SK-N-DZ (cell line): ENCODE measurements around the gene ZDHHC5. TPM values are rescaled to one million over a fixed set of nuclear protein-coding genes. Genes with fewer than 3 reads are reported as not detected.

Experiments used
- DNase-seq: peaks from one replicate; pipeline ENCODE4 v3.0.0-alpha.2; 2015; ENCODE audit warnings: low spot score
- polyA plus RNA-seq, 2 experiments: library from polyadenylated mRNA; depleted of rRNA; stranded (reverse); fragments of >200 nt; gene quantifications; 2 replicates each; pipeline ENCODE4 v1.2.3, GENCODE V29; 2014

ZDHHC5 gene, protein sequence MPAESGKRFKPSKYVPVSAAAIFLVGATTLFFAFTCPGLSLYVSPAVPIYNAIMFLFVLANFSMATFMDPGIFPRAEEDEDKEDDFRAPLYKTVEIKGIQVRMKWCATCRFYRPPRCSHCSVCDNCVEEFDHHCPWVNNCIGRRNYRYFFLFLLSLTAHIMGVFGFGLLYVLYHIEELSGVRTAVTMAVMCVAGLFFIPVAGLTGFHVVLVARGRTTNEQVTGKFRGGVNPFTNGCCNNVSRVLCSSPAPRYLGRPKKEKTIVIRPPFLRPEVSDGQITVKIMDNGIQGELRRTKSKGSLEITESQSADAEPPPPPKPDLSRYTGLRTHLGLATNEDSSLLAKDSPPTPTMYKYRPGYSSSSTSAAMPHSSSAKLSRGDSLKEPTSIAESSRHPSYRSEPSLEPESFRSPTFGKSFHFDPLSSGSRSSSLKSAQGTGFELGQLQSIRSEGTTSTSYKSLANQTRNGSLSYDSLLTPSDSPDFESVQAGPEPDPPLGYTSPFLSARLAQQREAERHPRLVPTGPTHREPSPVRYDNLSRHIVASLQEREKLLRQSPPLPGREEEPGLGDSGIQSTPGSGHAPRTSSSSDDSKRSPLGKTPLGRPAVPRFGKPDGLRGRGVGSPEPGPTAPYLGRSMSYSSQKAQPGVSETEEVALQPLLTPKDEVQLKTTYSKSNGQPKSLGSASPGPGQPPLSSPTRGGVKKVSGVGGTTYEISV
- polyA plus RNA-seq (2014; cell fraction: cytosol; rRNA removed), result 16.8 and 18.5 TPM in 2 replicates
- 19.4 and 21.1 TPM in 2 replicates for polyA plus RNA-seq (2014; cell fraction: nucleus; rRNA removed)

DNA sequence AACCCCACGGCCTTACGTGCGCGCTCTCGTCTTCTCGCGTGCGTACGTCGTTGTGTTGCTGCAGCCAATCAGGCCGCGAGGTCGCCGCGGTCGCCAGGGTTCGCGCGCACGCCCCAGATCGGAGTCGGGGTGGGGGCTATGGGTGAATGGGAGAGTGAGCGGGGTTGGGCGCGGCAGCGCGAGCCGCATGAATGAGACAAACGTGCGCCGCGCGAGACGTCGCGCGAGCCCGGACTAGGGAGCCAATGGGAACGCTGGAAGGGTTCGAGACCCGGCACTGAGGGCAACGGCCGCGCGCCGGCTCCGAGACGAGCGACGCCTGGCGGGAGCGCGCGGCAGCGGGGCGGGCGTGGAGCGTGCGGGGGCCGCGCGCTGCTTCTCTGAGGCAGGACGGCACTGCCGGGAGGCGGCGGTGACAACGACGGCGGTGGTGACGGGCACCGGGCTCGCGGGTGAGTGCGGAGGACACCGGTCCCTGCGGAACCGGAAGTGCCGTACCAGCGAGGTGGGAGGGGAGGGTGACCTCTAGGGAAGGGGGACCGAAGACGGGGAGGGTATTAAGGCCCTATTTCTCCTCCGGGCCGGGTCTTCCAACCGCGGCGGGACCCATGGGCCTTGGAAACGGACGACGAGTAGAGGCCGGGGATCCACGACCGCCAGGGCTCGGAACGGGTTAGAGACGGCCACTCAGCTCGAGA, at the start of gene ZDHHC5:
ZDHHC5 (plus strand) TSS at position 379 of the 698 bp plus-strand sequence. CDS start 4,977 bp downstream, outside the sequence.
- DNase-seq, result peak; percentile 100

DNA sequence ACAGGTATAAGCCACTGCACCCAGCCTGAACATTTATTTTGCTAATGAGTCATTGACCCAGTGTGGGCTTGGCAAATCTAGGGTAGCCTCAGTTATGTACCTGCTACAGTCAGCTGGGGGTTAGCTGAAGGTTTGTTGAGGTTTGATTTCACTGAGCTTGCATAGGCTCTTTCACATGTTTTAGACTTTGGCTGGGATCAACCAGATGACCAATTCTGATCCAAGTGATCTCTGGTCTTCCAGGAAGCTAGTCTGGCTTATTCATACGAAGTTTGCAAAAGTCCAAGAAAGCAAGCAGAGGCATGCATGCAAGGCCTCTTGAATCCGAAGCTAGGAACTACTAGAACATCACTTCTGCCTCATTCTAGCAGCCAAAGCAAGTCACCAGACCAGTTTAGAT, 49.5 kb upstream of the ZDHHC5 start:
- DNase-seq, result no peak

DNA sequence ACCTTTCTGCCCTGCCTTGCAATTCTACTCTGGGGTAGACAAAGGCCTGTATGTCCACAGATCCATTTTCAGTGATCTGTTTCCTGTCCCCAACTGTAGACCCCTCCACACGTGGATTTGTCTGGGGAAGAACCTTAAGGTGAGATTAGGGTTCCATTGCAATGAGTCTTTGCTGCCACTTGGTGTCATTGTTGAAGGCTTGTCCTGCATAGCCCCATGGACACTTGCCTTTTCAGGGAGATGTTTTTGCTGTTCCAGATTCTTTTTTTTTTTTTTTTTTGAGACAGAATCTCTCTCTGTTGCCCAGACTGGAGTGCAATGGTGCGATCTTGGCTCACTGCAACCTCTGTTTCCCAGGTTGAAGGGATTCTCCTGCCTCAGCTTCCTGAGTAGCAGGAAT, 48.6 kb upstream of the ZDHHC5 start:
- DNase-seq, result no peak

DNA sequence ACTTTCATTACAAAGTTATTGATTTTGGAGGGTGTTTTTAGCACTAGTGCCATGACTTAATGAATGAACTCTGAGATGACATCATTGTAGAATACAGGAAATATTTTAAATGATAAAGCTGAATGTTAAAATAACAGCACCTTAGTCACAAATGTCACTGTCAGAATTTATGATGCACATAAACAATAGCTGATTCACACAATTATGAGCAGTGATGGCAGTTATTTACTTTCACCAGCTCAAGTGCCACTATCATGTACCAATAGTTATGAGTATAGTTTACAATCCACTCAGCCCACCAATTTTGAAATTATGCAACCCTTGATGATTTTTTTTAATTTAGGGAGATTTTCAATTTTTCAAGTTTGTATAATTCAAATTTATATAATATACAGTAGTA, 47.4 kb upstream of the ZDHHC5 start:
- no peak for DNase-seq

DNA sequence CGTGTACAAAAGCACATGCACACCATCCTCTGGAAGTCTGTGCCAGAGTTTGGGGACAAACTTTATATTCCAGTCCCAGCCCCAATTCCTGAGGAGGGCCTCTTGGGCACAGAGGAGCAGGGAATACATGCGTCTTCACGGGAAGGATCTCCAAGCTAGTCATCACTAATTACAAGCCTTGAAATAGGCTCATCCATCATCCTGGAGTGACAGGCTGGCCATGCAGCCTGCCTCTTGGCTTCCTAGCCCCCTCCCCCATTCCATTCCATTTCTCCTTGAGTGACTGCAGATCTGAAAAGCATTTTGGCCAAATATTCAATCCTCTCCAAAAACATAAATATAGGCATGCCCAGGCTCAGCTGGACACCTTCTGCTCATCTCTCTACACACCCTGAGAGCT, 45.7 kb upstream of the ZDHHC5 start:
- DNase-seq, result peak; percentile 34

DNA sequence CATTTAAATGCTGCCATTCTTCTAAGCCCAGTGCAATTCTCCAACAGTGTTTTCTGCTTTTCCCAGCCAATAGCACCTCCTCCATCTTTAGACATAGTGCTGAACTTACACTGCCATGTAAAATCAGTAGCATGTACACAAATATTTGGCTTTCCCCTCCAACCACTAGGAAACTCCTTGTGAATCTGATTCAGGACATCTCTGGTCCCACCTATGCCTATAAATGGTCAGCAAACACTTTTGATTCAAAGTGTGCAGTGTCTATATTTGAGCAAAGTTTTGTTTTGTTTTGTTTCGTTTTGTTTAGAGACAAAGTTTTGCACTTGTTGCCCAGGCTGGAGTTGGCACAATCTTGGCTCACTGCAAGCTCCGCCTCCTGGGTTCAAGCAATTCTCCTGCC, 43.0 kb upstream of the ZDHHC5 start:
- no peak for DNase-seq

DNA sequence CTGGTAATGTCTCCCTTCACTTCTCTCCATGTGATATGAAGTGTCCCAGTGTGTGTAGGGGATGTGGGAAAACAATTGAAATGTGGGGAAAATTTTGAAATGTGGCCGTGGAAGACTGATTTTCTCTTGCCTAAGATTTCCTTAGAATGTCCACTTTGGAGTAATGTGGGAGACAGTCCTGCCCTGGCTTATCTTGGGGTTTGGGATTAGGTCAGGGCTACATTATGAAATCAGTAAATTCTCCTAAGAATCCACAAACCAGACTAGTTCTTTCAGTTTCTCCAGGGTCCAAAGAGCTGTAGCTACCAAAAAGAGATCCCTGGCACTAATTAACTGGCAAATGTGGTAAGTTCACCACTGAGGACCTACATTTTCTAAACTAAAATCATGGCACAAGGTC, 41.0 kb upstream of the ZDHHC5 start:
- no peak for DNase-seq

DNA sequence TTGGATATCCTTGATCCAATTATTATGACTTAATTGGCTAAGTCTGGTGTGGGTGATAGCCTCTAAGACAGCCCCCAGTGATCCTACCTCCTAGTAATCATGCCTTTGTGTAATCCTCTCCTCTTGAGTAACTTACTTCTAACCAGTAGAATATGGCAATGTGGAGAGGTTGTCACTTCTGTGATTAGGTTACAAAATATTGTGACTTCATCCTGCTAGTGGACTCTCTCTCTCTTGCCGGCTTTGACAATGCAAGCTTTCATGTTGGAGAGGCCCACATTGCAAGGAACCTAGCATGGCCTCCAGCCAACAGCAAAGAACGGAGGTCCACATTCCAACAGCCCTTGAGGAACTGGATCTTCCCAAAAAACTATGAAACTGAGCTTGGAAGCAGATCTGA, 37.7 kb upstream of the ZDHHC5 start:
- DNase-seq, result no peak

DNA sequence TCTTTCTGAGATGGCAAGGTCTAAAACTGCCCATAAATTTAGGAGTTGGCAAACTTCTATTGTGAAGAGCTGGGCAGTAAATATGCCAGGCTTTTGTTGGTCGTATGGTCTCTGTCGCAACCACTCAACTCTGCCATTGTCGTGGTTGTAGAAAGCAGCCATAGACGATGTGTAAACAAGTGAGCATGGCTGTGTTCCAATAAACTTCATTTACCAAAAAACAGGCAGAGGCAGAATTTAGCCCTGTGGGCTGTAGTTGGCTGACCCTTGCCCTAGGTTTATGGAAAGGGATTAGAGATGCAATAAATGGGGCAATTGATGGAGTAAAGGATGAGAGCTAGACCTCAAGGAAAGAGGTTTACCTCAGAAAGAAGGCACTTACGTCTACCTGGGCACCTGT, 35.8 kb upstream of the ZDHHC5 start:
- DNase-seq, result no peak

DNA sequence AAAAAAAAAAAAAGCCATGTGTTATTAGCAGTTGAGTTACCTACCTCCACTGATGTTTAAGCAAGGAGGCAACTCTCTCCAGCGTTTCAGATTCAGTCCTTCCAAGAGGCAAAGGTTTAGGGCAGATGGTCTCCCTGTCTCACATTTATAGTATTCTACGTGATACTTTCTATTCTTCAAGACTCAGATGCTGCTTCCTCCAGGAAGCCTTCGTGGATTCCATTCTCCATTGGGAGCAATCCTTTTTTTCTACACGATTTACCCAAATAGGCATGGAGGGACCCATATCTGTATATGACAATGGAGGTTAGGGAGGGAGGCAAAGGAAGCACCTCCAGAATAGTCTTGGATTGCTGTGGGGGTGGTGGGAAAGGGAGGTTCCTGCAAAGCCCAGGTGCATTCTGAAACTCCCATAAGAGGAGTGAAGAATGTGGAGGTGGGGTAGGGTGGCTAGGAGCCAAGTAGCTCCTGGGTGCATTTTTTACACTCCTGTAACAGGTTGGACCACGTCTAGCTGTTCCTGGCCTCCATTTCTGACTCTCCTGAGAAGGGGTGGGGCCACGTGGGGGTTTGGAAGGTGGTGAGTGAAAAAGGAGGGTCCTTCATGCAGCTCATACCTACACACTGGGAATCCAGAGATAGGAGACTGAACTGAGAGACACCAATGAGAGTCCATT, 34.4 kb upstream of the ZDHHC5 start:
- no peak for DNase-seq

DNA sequence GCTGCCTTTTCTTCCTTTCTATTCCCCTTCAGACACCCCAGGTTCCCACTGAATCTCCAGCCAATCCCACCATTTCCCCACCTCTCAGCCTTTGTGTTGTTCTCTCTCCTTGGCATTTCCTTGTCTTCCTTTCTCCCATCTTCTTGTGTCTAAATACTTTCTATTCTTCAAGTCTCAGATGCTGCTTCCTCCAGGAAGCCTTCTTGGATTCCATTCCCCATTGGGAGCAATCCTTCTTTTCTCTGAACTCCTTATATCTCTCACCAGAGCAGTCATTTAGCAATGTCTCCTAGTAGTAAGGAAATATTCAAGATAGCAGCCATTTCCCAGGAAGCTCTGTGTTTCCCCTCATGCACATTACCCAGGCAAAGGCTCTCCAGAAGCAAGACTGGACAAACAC, 33.6 kb upstream of the ZDHHC5 start:
- DNase-seq, result no peak

DNA sequence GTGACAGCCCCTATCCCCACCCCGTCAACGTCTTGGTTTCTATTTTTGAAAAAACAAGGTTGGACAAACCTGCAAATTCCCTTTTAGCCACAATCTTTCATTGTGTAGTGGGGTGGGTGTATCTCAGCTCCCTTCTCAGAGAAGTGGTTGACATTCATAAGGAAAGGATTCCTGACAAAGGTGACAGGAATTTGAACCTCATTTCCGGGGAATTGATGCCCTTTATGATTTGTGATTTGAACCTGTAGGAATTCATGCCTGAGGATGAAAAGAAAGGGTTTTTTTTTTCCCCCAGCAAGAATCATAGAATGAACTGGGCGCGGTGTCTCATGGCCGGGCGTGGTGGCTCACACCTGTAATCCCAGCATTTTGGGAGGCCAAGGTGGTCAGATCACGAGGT, 32.7 kb upstream of the ZDHHC5 start:
- DNase-seq, result no peak

DNA sequence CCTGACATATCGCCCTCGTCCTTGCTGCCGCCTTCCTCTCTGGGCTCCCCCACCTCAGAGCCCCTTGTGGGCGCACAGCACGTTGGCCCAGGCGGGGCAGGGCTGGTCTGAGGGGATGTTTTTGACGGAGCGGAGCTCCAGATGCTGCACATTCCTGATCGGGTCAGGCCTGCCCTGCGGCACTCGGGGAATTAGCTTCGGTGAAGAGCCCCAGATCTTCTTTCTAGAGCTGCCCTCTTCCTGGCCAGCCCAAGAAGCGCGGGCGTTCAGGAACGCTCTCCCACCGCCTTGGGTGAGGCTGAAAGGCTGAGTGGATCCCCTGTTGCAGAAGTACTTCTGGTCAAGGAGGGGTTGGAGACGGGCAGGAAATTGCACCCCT, 30.3 kb upstream of the ZDHHC5 start:
- no peak for DNase-seq

DNA sequence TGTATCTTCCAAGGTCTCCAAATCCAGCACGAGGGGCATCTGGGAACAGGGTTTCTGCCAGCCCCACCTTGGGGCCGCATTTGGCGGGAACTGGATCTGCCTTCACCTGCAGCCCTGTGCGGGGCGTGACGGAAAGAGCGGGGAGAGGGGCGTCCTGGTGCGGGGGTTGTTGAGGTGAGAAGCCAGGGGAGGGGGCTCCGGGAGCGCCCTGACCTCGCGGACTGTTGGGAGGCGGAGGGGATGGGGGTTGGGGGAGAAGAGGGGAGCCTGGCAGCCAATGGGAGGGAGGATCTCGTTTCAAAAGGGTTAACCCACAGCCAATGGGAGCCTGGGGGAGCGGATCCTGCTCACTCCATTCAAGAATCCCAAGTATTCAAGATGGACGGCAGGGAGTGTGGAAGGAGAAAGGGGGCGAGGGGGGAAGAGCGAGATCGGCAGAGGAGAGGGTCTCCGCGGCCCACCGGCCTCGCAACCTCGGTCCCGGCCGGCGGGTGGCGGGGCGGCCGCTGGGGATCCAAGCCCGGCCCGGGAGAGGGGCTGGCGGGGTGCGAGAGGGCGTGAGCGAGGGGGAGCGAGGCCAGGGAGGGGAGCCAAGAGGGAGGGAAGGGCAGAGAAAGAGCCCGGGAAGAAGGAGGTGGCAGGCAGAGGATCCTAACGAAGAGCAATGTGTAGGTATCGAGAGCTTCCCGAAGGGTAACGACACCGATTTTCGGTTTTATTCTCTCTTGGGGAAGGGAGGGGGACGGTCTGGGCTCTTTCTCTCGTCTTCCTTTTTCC, 29.7 kb upstream of the ZDHHC5 start:
- peak; percentile 93 for DNase-seq

DNA sequence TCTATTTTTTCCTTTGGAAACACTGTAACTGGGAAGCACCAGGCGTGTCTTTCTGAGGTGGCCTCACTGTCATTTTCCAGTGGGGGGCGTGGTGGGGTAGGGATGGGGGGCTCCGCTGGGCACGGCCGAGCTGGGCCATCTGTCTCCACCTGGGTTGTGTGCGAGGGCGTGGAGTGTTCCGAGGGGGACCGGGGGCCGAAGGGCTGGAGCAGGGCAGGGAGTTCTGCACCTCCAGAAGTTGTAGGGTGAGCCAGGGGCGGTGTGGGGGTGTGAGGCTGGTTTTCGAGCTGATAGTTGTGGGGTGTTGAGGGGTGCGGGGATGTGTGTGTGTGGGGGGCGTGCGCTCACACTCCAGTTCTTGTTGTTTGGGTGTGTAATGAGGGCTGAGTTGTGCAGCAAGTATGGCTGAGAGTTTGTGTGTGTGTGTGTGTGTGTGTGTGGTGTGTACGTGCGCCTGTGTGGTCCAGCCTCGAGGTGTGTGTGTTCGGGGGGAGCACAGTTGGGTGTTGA, 29.0 kb upstream of the ZDHHC5 start:
- no peak for DNase-seq

DNA sequence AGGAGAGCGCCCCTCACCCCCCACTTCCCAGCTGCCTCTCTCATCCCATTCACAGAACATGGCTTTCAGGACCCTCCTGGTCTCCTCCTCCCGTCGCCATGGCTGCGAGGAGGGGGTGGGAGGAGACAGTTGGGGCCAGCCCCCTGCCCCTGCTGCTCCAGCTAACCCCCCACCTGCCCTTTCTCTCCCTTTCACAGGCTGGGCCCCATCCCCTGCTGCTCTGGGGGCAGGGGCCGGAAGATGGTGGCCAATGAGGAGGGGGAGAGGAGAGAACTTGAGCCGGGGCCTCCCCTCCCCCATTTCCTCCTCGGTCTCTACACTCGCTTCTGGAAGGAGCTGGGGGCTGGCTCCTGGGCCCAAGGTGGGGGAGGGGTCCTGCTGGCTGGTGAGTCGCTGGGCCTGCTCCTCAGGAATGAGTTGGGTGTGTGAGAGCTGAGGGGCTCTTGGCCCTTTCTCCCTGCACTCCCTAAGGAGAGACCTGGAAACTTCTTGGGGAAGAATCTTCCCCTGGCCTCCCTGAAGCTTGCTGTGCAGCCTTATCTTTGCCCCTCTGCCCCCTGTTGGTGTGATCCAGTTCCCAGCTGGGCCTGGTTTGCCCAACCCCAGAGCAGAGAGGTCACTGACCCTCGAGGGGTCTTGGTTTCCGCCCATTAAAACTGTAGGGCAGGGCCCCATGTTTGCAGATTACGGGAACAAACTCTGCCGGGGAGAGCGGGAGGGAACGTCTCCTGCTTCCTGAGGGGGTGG, 28.4 kb upstream of the ZDHHC5 start:
- peak; percentile 98 for DNase-seq

DNA sequence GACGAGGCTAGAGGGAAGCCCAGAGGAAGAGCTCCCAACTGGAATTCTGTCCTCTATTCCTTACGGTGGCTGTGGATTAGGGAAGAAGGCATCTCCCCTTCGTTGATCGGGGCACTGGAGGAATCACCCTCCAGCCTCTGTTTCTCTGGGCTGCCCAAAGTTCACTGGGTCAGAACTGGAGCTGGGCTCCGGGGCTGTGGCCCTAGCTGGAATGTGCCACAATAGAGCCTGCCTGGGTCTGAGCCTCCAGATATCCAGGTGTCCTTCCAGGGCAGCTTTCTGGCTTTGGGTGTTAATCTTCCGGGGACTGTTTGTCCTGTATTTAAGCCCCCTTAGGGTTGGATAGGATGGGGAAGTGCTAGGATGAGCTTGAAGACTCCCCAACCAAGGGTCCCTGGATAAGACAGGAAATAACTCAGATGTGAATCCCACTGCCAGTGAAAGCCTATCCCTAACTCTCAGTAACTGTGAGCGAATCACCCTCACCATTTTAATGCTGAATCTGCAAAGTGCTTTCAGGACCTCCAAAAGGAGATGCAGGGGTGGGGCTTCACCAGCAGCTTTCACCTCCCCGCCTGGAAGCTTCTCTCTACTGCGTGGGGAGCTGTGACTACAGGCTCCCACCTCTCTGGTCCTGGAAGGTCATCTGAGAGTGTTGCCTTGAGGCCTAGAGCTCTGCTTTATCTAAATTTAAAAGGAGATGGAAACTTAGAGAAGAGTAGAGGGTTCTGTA, 27.7 kb upstream of the ZDHHC5 start:
- no peak for DNase-seq

DNA sequence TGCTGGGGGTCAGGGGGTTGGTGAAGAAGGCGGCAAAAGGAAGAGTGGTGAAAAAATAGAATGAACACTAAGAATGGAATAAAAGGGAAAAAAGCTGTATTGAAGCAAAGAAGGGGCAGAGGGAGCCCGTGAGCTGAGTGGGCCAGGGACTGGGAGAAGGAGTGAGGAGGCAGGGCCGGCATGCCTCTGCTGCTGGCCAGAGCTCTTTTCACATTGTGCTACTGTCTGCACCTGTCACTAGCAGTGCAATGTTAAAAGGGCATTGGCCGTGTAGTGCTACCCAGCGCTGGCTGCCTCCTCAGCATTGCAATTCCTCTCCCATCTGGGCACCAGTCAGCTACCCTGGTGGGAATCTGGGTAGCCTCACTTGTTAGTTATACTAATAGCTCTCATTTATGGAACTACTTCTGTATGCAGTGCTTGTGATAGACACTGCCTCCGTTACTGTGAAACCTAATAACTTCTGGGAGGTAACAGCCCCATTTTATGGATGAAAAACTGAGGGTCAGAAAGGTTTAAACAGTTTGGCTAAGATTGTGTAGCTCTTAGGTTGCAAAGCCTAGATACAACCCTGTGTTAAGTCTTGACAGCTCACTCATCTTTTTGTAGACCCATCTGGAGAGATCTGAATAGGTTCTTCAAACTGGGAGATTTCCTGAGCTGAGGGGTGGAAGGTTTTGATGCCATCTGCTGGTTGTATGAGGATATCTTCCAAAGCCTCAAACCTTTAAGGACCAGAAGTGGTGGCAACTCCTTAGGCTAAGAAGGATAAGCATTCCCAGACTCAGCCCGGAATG, 26.7 kb upstream of the ZDHHC5 start:
- peak; percentile 66 for DNase-seq
